HS-27A (cell line): ENCODE results near the gene CFAP251.

Experiments used
- DNase-seq: peaks from one replicate; pipeline ENCODE4 v3.0.0-alpha.2; 2012; ENCODE audit warnings: low read depth, missing footprints

The CFAP251 gene

GRCh38 chr12:122005252-122005776 is 86.9 kb downstream of the CFAP251 start:
- DNase-seq = no peak

GRCh38 chr12:122006186-122006926 is 88.0 kb downstream of the CFAP251 start:
- no peak for DNase-seq

GRCh38 chr12:122009741-122010140 is 91.3 kb downstream of the CFAP251 start:
- DNase-seq = no peak

GRCh38 chr12:122012184-122012583 is 93.8 kb downstream of the CFAP251 start:
- no peak for DNase-seq

GRCh38 chr12:122013136-122013535 is 94.7 kb downstream of the CFAP251 start:
- no peak for DNase-seq

- DNase-seq = no peak
Measured at GRCh38 chr12:122013791-122014590, 95.6 kb downstream of the CFAP251 start.

GRCh38 chr12:122014781-122015180 is 96.4 kb downstream of the CFAP251 start:
- no peak for DNase-seq

- DNase-seq = no peak
Measured at GRCh38 chr12:122018457-122018856, 100.1 kb downstream of the CFAP251 start.

GRCh38 chr12:122018937-122019336 is 100.5 kb downstream of the CFAP251 start:
- no peak for DNase-seq

GRCh38 chr12:122020795-122021192 is 102.4 kb downstream of the CFAP251 start:
- DNase-seq = no peak

GRCh38 chr12:122021193-122021821 is 102.9 kb downstream of the CFAP251 start:
- DNase-seq = no peak

GRCh38 chr12:122021822-122022392 is 103.5 kb downstream of the CFAP251 start, which contains the start of gene BCL7A:
TSS of gene BCL7A (plus strand) at chr12:122021884. CDS start at chr12:122022092, 208 bp downstream.
- no peak for DNase-seq

GRCh38 chr12:122022393-122023338 is 104.3 kb downstream of the CFAP251 start:
- DNase-seq = no peak

GRCh38 chr12:122023339-122024131 is 105.1 kb downstream of the CFAP251 start:
- no peak for DNase-seq

GRCh38 chr12:122024132-122024785 is 105.9 kb downstream of the CFAP251 start:
- DNase-seq = no peak

GRCh38 chr12:122026706-122027333 is 108.4 kb downstream of the CFAP251 start:
- no peak for DNase-seq

GRCh38 chr12:122028165-122028904 is 109.9 kb downstream of the CFAP251 start:
- DNase-seq = no peak

- no peak for DNase-seq
Measured at GRCh38 chr12:122028905-122029560, 110.6 kb downstream of the CFAP251 start.
